ENCODE results near the gene TNFRSF21.
"Not testable (repeated sequence)": the region's sequence is repeated elsewhere in the genome, so short reads cannot be mapped to it uniquely, and the experiment has no call there.

Gene TNFRSF21, protein sequence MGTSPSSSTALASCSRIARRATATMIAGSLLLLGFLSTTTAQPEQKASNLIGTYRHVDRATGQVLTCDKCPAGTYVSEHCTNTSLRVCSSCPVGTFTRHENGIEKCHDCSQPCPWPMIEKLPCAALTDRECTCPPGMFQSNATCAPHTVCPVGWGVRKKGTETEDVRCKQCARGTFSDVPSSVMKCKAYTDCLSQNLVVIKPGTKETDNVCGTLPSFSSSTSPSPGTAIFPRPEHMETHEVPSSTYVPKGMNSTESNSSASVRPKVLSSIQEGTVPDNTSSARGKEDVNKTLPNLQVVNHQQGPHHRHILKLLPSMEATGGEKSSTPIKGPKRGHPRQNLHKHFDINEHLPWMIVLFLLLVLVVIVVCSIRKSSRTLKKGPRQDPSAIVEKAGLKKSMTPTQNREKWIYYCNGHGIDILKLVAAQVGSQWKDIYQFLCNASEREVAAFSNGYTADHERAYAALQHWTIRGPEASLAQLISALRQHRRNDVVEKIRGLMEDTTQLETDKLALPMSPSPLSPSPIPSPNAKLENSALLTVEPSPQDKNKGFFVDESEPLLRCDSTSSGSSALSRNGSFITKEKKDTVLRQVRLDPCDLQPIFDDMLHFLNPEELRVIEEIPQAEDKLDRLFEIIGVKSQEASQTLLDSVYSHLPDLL

DNA sequence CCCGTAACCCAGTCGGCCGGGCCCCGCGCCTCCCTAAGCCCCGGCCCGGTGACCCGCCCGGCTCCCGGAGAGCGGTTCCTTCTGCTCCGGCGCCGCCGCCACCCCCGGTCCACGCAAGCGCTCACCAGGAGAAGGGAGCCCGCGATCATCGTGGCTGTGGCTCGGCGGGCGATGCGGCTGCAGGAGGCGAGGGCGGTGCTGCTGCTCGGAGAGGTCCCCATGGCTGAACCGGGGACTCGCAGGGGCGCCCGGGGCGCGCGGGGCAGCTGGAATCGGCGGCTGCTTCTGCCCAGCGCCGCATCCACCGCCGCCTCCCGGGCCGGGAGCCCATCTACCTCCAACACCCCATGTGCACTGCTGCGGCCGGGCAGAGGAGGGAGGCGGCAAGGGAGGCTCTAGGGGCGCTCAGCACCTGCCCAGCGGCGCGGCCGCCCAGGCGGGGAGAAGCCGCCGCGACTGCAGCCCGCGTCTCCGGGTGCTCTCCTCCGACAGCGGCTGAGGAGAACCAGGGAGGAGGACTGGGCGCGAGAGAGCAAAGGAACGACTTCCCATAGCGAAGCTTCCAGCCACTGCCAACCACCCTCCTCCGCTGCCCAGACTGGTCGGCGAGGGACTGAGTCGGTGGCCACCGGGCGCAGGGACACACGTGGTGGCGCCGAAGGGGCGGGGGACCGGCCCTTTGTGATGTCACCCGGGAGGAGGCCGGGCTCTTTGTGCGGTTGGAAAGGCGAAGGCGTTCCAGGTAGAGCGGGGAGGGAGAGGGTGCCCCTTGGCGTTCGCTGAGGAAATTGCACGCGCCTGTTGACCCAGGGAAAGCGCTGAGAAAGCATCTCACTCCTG, at the start of gene TNFRSF21:
Gene TNFRSF21 (minus strand): TSS at position 615 of the 840 bp plus-strand sequence. CDS start 394 bp downstream, at position 221.
- DNase-seq, result peak; percentile 91 to 93

DNA sequence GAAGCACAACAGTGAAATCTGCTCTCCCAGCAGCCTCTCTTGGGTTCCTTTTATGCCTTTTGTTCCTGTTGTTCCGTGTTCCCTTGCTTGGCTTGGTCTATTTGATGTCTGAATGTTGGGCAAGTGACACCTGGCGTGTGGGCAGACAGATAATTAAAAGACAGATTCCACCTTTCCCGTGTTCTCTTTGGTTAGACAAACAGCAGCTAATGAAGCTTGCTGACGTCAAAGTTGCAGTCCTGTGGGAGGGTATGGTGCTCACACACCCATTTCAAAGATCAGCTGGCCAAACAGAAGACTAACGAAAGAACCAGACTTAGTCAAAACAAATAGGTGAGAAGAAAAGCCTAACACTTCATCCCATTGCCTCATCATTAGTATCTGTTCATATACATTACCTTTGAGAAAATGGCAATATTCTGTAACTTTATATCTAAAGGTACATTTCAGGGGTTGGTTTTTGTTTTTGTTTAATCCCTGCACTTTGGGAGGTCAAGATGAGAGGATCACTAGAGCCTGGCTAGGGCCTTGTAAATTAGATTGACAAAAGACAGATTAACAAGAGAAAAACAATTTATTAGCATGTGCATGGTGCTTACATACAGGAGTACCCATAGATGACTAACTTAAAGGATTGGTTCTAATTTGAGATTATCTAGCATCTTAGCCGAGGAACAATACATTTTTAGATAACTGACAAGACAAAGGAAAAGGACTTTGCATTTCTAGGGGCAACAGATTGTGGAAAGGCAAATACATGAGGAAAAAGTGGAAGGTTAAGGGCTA, 48.9 kb upstream of the TNFRSF21 start:
- no peak for DNase-seq

DNA sequence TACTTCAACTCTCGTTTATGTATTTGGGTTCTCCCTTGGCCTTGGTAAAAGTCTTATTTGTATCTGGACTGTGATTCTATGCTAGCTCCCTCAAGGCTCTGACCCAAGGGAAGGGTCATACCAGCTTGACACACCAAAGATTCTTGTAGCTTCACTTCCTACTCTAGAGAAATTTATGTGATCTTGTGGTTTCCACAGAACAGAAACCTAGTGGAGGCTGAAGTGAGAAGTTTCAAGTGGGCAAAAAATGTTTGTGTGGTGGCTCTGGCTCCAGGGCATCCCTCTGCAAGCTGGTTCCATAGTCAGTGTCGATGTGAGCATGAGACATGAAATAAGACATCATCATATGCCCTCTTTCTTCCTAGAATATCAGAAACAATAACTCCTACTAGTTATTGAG, 48.1 kb upstream of the TNFRSF21 start:
- DNase-seq, result no peak

DNA sequence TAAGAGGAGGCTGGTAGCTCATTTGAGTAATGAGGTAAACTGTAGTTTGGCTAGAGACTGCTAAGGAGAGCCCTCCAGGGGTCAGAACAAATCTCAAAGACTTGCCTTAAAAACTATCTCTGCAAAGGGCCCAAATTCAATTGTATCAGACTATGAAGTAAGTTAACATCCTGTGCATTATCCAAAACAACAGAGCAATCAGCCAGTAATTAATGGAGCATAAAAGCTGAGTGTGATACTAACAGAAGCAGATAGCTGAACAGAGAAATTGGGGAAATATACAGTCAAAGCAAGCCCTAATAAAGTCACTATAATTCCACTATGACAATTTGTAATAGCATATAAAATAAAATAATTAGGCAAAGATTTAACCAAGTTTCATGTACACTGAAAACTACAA, 45.8 kb upstream of the TNFRSF21 start:
- no peak for DNase-seq

DNA sequence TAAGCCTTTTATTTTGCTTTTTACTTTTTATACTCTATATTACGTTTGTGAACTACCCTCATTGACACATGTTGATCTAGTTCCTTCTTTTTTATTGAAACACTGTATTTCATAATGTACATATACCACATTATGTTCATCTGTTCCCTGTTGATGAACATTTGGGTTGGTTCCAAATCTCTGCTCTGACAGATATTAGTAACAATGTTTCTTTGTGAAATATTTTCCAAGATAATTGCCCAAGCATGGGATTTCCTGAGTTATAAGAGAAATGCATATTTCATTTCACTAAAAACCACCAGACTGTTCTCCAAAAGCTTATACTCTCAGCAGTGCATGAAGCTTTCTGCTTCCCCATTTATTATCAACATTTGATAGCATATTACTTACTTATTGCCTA, 44.2 kb upstream of the TNFRSF21 start:
- DNase-seq, result peak; percentile 92 to 94

DNA sequence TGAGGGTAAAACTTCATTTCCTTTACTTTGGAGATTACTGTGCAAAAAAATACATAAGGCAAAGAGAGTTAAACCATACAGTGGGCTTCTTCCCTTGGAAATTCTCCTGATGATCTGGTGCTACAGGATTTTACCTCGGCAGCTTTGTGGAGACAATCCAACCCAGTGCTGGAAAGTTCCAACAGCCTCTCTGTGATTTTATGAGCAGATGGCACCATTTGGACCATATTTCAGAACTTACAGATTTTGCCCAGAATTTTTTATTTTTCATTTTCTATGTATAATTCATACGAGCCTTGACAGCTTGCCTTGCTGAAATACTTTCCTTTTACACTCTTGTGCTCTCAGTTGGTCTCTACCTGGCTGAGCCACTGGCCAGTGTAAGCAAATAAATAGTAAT, 43.3 kb upstream of the TNFRSF21 start:
- no peak for DNase-seq

DNA sequence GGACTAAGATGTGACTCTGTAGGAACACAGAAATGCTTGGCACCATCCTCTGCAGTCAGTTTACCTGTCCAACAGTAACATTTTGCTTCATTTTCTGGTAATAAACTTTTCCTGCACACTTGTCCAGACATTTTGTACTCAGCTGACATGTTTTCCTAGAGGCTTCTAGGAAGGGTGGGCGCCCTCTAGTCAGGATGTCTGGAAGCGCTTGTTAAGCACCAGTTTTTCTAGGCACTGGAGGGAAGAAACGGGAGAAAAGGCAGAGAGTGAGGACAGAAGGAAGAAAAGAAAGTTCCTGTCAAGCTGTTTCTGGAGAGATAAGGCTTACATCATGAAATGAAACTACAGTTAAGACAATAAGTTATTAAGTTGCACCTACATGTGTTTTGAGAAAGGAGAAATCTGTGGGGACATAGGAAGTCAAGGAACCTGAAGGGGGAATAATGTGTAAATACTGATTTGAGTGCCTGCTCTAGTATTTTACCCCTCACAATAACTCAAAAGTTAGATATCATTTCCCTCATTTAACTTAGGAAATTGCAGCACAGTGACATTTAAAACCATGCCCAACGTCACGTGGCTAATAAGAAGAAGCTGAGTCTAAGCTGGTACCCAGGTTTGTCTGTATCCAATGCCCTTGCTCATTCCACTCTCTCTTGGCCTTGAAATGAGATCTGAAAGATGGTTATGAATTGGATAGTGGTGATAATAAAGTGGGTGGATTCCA, 42.7 kb upstream of the TNFRSF21 start:
- DNase-seq, result no peak

DNA sequence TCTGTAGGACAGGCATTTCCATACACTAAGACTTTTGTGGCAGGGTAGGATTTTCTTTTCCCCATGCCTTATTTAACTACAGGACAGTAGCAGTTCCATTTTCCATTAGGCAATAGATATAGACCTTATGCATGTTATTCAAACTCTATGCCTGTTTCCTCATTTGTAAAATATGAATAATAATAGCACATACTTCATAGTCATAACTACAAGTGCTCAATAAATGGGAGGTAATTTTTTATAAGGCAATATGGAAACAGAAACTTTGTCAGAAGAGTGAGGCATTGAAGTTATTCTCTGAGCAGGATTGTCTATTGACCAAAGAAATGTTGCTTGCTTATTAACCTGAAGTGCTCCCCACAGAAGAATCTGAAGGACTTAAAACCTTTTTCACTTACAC, 41.9 kb upstream of the TNFRSF21 start:
- DNase-seq, result no peak

DNA sequence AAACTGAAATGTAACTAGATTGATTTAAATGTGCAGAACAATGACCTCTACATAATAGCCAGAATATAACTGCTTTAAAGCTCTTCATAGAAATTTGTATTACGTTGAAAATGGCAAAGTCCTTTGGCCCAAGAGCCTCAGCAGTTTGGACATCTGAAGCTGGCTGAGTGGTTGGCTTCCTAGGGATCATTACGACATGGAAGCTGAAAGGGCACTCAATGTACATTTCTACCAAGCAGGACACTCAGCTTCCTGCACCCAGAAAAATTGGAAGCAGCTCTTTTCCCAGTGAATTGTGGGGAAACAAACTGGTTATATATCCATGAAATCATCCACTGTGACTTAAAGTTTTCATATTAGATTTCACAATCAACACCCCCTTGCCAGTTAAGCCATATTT, 40.2 kb upstream of the TNFRSF21 start:
- DNase-seq, result no peak

DNA sequence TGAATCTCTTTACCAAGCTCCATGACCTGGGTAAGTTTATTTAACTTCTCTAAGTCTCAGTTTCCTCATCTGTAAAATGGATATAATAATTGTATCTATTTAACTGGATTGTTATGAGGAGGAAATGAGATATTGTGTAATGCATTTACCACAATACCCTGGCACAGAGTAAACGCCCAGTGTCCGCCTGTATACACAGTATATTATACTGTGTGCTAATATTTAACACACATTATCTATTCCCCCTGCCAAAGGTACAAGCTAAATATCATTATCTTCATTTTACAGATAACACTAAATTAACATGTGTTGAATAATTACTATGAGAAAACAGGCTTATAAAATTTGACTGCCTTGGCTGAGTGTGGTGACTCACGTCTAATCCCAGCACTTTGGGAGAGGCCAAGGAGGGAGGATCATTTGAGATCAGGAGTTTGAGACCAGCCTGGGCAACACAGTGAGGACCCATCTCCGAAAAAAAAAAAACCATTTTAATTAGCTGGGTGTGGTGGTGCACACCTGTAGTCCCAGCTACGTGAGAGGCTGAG, 38.7 kb upstream of the TNFRSF21 start:
- DNase-seq, result no peak

DNA sequence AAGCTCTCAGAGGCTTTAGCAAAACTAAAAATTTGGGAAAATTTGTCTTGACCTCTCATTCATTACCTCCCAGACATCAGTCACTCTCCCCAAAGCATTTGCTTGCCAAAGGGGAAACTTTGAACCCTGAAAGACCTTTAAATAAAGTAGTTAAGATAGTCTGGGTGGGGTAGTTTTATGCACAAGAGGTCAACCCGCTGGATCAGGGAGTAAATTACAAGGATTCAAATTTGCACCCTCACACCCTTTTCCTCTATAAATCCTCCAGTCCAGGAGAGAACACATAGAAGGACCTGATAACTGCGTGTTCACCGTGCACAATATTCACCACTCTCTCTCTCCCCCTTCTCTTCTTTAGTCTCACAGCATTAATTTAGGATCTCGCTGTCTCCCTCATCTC, 36.1 kb upstream of the TNFRSF21 start:
- no peak for DNase-seq

DNA sequence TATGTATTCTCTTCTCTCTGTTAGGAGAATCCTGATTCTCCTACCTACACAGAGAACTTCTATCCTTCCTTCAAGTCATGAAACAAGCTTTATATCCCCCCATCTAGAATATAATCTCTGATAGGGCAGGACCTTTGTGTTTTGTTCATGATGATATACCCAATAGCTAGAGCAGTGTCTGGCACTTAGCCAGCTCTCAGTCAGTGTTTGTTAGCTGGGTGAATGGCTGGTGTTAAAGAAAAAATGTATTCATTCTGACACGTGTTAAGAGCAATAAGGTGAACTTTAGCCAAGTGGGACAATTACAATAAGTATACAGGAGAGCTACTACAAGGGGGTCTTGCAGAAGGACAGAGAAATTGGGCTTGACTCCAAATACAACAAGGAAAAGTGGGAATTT, 34.3 kb upstream of the TNFRSF21 start:
- no peak for DNase-seq

DNA sequence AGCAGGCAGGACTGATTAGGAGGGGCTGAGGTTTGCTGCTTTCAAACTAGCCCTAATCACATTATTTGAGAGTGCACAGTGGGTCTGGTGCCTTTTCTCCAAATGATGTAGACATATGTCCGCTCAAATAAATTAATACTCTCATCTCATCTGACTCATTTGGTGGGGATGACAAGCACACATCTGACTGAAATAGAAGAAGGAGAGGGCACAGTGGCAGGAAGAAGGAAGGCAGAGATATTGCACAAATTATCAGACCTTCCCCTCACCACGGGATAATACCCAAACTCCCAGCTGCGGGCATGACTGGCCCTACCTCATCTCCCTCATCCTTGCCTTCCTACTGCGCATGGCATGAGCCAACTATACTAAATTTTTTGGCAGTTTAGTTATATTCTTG, 33.9 kb upstream of the TNFRSF21 start:
- DNase-seq, result peak; percentile 41 to 48

DNA sequence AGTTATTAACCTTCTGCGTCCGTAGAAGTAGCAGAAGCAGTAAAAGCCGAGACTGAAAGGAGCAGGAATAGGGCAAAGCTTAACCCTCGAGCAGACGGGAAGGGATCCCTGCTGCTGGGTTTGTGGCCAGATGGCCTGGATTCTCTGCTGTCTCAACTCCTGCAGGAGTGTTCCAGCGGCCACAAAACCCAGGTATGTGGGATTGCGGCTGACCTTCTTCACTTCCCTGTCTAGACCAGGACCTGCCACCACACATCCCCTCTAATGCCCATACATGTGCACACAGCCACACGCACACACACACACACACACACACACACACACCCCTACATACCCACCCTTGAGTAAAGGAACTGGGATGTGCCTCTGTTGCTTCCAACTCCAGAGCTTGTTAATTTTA, 33.1 kb upstream of the TNFRSF21 start:
- no peak for DNase-seq

DNA sequence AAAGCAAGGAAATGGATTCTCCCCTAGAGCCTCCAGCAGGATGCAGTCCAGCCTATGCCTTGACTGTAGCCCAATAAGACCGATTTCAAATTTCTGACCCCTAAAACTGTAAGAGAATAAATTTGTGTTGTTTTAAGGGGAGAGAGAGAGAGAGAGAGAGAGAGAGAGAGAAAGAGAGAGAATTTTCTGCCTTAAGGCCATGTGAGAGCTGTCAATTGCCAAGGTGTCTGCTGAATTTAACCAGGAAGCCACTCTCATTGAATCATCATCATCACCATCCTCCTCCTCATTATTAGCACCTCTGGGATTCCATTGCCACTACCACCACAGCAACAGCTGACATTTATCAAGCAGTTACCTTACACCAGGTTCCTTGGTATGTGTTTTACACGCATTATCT, 27.8 kb upstream of the TNFRSF21 start:
- no peak for DNase-seq

DNA sequence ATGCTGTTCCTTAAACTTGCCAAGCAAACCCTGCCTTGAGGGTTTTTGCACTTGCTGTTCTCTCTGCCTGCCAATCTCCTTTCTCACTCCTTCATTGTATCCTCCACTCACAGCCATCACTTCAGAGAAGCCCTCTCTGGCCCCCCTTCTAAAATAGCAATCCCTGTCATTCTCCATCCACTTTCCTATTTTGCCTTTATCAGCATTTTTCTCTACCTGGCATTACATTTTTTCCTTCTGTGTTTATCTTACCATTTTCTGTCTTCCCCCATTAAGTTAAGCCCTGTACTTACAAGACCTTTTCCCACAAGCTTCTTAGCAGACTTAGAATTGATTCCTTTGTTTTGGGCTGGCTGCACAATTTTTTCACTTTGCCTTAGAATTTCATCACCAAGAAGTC, 26.6 kb upstream of the TNFRSF21 start:
- no peak for DNase-seq

DNA sequence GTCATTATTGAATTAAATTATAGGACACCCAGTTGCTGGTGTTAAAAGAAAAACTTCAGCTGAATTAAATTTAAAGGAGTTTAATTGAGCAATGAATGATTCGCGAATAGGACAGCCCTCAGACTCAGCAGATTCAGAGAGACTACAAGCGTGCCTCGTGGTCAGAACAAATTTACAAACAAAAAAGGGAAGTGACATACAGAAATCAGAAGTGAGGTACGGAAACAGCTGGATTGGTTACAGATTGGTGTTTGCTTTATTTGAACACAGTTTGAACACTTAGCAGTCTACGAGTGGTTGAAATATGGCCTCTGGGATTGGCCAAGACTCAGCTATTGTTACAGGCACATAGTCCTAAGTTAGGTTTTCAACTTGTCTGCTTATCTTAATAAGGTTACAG, 25.8 kb upstream of the TNFRSF21 start:
- DNase-seq, result peak; percentile 76

DNA sequence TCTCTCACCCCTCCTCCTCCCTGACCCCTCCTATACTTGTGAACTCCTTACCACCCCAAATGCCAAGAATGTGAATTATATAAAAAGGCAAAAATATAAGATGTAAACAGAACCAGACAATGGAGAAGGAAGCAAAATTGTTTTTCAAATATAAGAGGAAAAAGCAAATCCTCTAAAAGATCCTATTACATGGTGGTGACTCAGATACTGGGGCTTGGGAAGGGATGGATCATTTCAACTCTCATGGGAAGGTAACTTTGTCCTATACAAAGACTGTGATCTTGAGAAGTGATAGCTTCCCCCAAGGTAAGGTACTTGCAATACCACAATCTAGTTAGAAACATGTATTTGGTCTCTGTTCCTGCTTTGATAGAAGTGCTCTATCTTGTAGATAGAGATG, 24.6 kb upstream of the TNFRSF21 start:
- no peak for DNase-seq

DNA sequence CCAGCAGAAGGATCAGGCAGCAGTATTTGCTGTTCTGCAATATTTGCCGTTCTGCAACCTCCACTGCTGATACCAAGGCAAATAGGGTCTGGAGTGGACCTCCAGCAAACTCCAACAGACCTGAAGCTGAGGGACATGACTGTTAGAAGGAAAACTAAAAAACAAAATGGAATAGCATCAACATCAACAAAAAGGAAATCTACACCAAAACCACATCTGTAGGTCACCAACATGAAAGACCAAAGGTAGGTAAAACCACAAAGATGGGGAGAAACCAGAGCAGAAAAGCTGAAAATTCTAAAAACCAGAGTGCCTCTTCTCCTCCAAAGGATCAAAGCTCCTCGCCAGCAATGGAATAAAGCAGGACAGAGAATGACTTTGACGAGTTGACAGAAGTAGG, 18.9 kb upstream of the TNFRSF21 start:
- DNase-seq, result not testable (repeated sequence)

DNA sequence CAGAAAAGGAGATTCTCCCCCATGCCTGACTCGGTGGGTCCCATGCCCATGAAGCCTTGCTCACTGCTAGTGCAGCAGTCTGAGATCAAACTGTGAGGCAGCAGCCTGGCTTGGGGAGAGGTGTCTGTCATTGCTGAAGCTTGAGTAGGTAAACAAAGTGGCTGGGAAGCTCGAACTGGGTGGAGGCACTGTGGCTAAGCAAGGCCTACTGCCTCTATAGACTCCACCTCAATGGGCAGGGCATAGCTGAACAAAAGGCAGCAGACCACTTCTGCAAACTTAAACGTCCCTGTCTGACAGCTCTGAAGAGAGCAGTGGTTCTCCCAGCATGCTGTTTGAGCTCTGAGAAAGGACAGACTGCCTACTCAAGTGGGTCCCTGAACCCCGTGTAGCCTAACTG, 18.4 kb upstream of the TNFRSF21 start:
- not testable (repeated sequence) for DNase-seq

DNA sequence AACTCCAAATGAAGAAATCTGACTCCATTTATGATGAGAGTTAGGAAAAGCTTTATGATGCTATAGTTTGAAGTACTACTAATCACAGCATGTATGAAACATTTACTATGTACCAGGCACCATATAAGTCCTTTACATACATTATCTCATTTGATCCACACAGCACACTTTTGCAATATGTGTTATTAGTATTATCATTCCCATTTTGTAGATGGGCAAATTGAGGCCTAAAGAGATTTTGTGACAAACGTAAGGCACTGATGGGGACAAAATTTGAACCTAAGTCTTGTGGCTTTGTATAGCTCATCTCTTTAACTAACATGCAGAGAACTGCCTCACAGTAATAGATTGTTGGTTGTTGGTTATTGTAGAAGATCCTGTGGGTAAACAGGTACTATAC, 14.2 kb upstream of the TNFRSF21 start:
- no peak for DNase-seq

DNA sequence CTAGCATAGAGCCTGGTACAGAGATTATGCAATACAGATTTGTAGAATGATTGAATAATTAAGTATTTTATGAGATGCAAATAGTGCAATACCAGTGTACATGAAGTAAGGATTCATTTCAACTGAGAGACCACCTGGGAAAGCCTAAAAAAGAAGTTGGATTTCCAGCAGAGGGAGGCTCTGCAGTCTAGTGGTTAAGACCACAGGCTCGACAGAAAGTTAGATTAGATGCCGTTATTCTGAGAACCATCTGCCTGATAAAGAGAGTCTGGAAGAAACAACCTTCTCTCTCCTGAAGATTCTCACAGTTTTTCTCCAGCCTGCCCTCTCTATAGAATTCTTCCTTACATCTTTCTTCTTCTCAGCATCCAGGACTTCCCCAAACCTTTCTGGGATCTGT, 13.6 kb upstream of the TNFRSF21 start:
- no peak for DNase-seq

Data from AML-193 (cell line).